Measurements from ENCODE around the gene MAPK12. TPM values are rescaled to one million over a fixed set of nuclear protein-coding genes. Genes with fewer than 3 reads are reported as not detected.

MAPK12 gene
- total RNA-seq, 1 experiment from 2014 or later: 86.7 TPM

- no peak for TF ChIP-seq REST (IDR thresholded peaks at IDR 0.05; ENCODE audit: low read depth)
- TF ChIP-seq CEBPB (IDR thresholded peaks at IDR 0.05; ENCODE audit: low read depth): no peak
- no peak for TF ChIP-seq SRF (IDR thresholded peaks at IDR 0.05; ENCODE audit: low read depth)
- no peak for TF ChIP-seq ZNF274 (IDR thresholded peaks at IDR 0.05; ENCODE audit: low read depth, low read length)
Measured at GRCh38 chr22:50257041-50257440, 4.4 kb downstream of the MAPK12 start (continued).

- BruUV-seq (replicated peaks): no TSS peak
- Histone ChIP-seq H3K4me1 (ENCODE audit: control insufficient read depth in 1 of 2, insufficient read depth in 2 of 2, low read length in 2 of 2) (peaks cover 3 to 25% of the 10 kb centered on the region in 2 experiments; a peak in 3 of 4 replicates), H3K4me3 (replicated peaks in 1 of 2; ENCODE audit: low read depth in 1 of 2, low read length in 2 of 2) (no peak overlapping the region), H3K27ac (ENCODE audit: low read depth, low read length) (no peak overlapping the region), H3K9me3 (ENCODE audit: control insufficient read depth in 1 of 2, insufficient read depth in 1 of 2, low read depth in 1 of 2, low read length in 2 of 2) (no peaks in the 10 kb centered on the region), H3K27me3 (ENCODE audit: insufficient read depth, low read length) (no peaks in the 10 kb centered on the region), H4K20me1 (ENCODE audit: insufficient read depth) (no peaks in the 10 kb centered on the region), H2AFZ (ENCODE audit: low read depth, low read length, poor library complexity, severe bottlenecking) (no peak overlapping the region), H3K79me2 (ENCODE audit: insufficient read depth, low read length) (peaks cover 28% of the 10 kb centered on the region), H3K9ac (ENCODE audit: low read length) (no peak overlapping the region), H3K9me2 (ENCODE audit: insufficient read depth) (no peaks in the 10 kb centered on the region), H3K4me2 (ENCODE audit: low read length) (no peak overlapping the region), H3K36me3 (ENCODE audit: control insufficient read depth in 1 of 2, insufficient read depth in 2 of 2, low read length in 2 of 2) (peaks cover 0 to 11% of the 10 kb centered on the region in 2 experiments; a peak in 2 of 4 replicates)
- intact Hi-C loops (cut with micrococcal nuclease): no loop called here
- RAD21 ChIA-PET (ENCODE audit: low non-redundant PET in 1 of 2, low total read pairs in 2 of 2, uncharacterized antibody in 2 of 2, unreplicated experiment in 2 of 2): no interaction called here
- CTCF ChIA-PET: no interaction called here
- DNase-seq (ENCODE audit: low read depth, low spot score): no peak
- ATAC-seq: no peak
- TF ChIP-seq EGR1 (IDR thresholded peaks at IDR 0.05; ENCODE audit: low read depth) (no peak), TCF7L2 (IDR thresholded peaks at IDR 0.05; ENCODE audit: borderline replicate concordance, extremely low read depth, insufficient read depth, insufficient read length) (no peak), REST (IDR thresholded peaks at IDR 0.05; ENCODE audit: low read depth) (no peak), POLR2A (IDR thresholded peaks at IDR 0.05; ENCODE audit: borderline replicate concordance, extremely low read depth, insufficient read depth, insufficient read length) (no peak), ZBTB33 (IDR thresholded peaks at IDR 0.05; ENCODE audit: extremely low read depth, insufficient replicate concordance, low read length) (no peak), ELF1 (IDR thresholded peaks at IDR 0.05; ENCODE audit: borderline replicate concordance, low read depth) (no peak), JUND (IDR thresholded peaks at IDR 0.05) (no peak), CEBPB (IDR thresholded peaks at IDR 0.05; ENCODE audit: low read depth) (no peak)
- POLR2A ChIA-PET: no interaction called here
Measured at GRCh38 chr22:50256258-50256862, 5.1 kb downstream of the MAPK12 start.
